ENCODE results near the gene TOX2. TPM values are rescaled to one million over a fixed set of nuclear protein-coding genes. Genes with fewer than 3 reads are reported as not detected.

TOX2 gene
- total and polyA plus RNA-seq, 2 of the 4 experiments (the other 2 are of a cell fraction) = 1.3 to 17.5 TPM

GRCh38 chr20:44028868-44029847 lies 114.5 kb downstream of the TOX2 start:
- Histone ChIP-seq H3K4me2 (ENCODE audit: low read depth, low read length) (no peak overlapping the region), H2BK15ac (ENCODE audit: low read depth, low read length) (no peak overlapping the region), H4K91ac (ENCODE audit: insufficient read depth, low read depth, low read length) (no peak overlapping the region), H3K9ac (ENCODE audit: low read depth, low read length) (no peak overlapping the region), H3K14ac (replicated peaks; ENCODE audit: low read depth, low read length) (no peak overlapping the region), H2BK5ac (ENCODE audit: low read depth, low read length, poor library complexity, severe bottlenecking) (no peak overlapping the region), H3K9me3 (ENCODE audit: control insufficient read depth, insufficient read depth, low read length) (no peaks in the 10 kb centered on the region), H3K4me1 (ENCODE audit: control insufficient read depth, insufficient read depth, low read length) (peaks cover 6% of the 10 kb centered on the region), H4K5ac (ENCODE audit: low read depth, low read length) (no peak overlapping the region), H4K20me1 (ENCODE audit: insufficient read depth, low read length) (peaks cover 9% of the 10 kb centered on the region; the same call in 1 of the 2 replicates), H2AFZ (replicated peaks; ENCODE audit: low read length, poor library complexity) (no peak overlapping the region), H2BK120ac (ENCODE audit: low read depth, low read length) (no peak overlapping the region), H3K27me3 (ENCODE audit: control insufficient read depth, insufficient read depth, low read length) (no peaks in the 10 kb centered on the region), H3K9me1 (ENCODE audit: insufficient read depth, low read length) (peaks cover 21% of the 10 kb centered on the region), H3K79me1 (ENCODE audit: low read depth in 1 of 2, low read length in 2 of 2) (peaks cover 3 to 64% of the 10 kb centered on the region in 2 experiments; a peak in 2 of 4 replicates), H3K18ac (ENCODE audit: low read depth, low read length) (no peak overlapping the region), H2AK9ac (replicated peaks; ENCODE audit: low read depth, low read length, poor library complexity) (no peak overlapping the region), H3K4me3 (ENCODE audit: insufficient read depth, low read depth, low read length) (no peak overlapping the region), H3K27ac (ENCODE audit: insufficient read depth, low read length) (no peak overlapping the region), H3K23ac (ENCODE audit: low read depth, low read length) (no peak overlapping the region), H3K36me3 (ENCODE audit: control insufficient read depth, insufficient read depth, low read length) (no peaks in the 10 kb centered on the region), H3K4ac (ENCODE audit: low read depth, low read length) (no peak overlapping the region), H3K56ac (ENCODE audit: extremely low read depth, insufficient read depth, low read length) (no peak overlapping the region), H4K8ac (ENCODE audit: low read depth in 2 of 2, low read length in 2 of 2) (no peak overlapping the region), H2AK5ac (ENCODE audit: low read depth, low read length) (no peak overlapping the region; the same call in 1 of the 2 replicates), H2BK20ac (ENCODE audit: low read depth, low read length) (no peak overlapping the region)
- TF ChIP-seq MAFK (IDR thresholded peaks at IDR 0.05; ENCODE audit: low read depth, low read length) (no peak), RFX5 (IDR thresholded peaks at IDR 0.05; ENCODE audit: low read depth, low read length) (no peak), NFE2L2 (IDR thresholded peaks at IDR 0.05; ENCODE audit: low read depth, low read length) (no peak)
- dilution Hi-C loops (cut with HindIII; ENCODE audit: low sequenced_read_pairs, unreplicated experiment) (no loop called here), intact Hi-C loops (cut with micrococcal nuclease) (no loop called here), in situ Hi-C loops (cut with MboI; ENCODE audit: low sequenced_read_pairs) (no loop called here)
- ChIA-PET POLR2A (ENCODE audit: unreplicated experiment) (no interaction called here), CTCF (no interaction called here)
- WGBS, 2 experiments (ENCODE audit: extremely low coverage in 2 of 2, insufficient read length in 1 of 2) = 80% methylated on average over 9 of the region's 14 CpGs; no CpG with 5 or more reads in 1 of the 2 experiments
- no TSS peak for BruUV-seq (replicated peaks)
- ATAC-seq (ENCODE audit: low read depth) (no peak), DNase-seq (no peak)

All from IMR-90 (cell line).